OCI-LY7 (cell line): ENCODE measurements around the gene ANO9.

Source experiments
- EZH2phosphoT487 ChIP-seq: fragments of 200-600 bp; sonication (generic); IDR thresholded peaks from 2 replicates; pipeline ENCODE4 v1.6.1; 2018; ENCODE audit warnings: low read depth, borderline replicate concordance, mild to moderate bottlenecking, mixed run types, antibody characterized with exemption, low read length, moderate library complexity, mixed read lengths
- TF ChIP-seq, protein P1 (sequence below): fragments of 200-600 bp; sonication (generic); conservative IDR thresholded peaks from 2 replicates; pipeline ENCODE4 v1.5.1; 2014; ENCODE audit warnings: mild to moderate bottlenecking, antibody characterized with exemption, low read length, moderate library complexity, mixed read lengths

- TF ChIP-seq EZH2phosphoT487: no peak
- TF ChIP-seq, protein P1, sequence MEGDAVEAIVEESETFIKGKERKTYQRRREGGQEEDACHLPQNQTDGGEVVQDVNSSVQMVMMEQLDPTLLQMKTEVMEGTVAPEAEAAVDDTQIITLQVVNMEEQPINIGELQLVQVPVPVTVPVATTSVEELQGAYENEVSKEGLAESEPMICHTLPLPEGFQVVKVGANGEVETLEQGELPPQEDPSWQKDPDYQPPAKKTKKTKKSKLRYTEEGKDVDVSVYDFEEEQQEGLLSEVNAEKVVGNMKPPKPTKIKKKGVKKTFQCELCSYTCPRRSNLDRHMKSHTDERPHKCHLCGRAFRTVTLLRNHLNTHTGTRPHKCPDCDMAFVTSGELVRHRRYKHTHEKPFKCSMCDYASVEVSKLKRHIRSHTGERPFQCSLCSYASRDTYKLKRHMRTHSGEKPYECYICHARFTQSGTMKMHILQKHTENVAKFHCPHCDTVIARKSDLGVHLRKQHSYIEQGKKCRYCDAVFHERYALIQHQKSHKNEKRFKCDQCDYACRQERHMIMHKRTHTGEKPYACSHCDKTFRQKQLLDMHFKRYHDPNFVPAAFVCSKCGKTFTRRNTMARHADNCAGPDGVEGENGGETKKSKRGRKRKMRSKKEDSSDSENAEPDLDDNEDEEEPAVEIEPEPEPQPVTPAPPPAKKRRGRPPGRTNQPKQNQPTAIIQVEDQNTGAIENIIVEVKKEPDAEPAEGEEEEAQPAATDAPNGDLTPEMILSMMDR: no peak
Measured at GRCh38 chr11:439315-440064, 2.3 kb downstream of the ANO9 start.
